HG03575 (cell line): Measurements from ENCODE around the gene FBXO38.
"Not testable (repeated sequence)": the region's sequence is repeated elsewhere in the genome, so short reads cannot be mapped to it uniquely, and the experiment has no call there.

Experiments
- ATAC-seq: cut with Tn5 transposase; IDR thresholded peaks from one replicate; pipeline ENCODE4 v1.9.1; 2021; ENCODE audit not compliant: unreplicated experiment, insufficient number of reproducible peaks, low FRiP score; ENCODE audit errors: extremely low read depth

FBXO38 gene

DNA sequence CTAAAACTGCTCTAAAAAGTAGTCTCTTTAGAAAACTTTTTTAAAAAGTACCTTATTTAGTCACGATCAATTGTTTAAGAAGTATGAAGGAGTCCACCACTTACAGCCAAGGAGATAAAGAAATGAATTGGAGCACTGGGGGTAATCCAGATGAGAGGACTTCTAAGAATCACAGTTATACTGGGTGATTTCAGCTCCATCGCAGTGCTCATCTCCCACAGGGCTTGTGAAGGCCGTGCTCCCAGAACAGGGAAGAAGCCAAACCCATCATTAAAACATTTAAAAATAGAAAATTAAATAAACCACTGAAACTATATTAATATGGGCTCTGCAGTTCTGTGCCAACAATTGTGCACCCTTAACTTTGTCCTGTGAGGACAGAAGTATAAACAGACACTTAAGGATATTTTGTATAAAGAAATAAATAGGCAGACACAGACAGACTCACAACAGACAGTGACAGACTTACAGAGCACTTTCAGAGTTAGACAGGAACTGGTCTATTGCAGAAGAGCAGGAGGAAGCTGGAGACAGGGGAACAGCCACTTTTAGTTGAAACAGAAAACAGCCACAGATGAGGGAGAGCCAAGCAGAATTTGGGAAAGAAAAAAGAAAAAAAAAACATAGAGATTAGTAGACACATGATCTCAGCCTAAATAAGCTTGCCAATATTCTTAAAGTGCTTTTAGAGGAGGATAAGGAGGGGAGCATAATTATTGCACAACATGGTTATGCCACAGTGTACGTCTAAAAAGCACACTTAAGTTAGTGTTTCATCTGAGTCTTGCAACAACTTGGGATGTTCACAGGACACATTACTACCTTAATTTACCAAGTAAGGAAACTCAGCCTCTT lies 81.8 kb downstream of the FBXO38 start:
- no peak for ATAC-seq

- ATAC-seq: no peak
Observed at GRCh38 chr5:148466236-148466580, 82.5 kb downstream of the FBXO38 start.

- no peak for ATAC-seq
Observed at GRCh38 chr5:148467958-148468357, 84.2 kb downstream of the FBXO38 start.

- not testable (repeated sequence) for ATAC-seq
Observed at GRCh38 chr5:148468746-148469145, 85.0 kb downstream of the FBXO38 start.

- ATAC-seq: no peak
Observed at GRCh38 chr5:148469501-148469935, 85.8 kb downstream of the FBXO38 start.

DNA sequence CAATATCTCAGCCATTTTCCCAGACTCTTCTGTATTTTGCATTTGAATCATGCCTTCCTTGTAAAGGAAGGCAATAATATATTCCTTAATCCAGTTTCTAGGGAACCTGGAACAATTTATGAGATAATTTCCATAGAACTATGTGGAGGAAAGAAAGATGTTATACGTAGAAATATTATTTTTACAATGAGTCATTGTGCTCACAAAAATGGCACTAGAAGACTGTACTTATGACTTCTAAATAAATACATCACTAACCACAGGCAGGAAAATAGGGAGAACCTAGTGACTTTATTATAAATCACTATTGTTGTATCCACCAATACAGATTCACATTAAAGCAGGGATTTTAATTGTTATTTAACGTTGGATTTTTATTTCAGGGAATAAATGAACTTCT lies 87.6 kb downstream of the FBXO38 start:
- ATAC-seq: no peak

DNA sequence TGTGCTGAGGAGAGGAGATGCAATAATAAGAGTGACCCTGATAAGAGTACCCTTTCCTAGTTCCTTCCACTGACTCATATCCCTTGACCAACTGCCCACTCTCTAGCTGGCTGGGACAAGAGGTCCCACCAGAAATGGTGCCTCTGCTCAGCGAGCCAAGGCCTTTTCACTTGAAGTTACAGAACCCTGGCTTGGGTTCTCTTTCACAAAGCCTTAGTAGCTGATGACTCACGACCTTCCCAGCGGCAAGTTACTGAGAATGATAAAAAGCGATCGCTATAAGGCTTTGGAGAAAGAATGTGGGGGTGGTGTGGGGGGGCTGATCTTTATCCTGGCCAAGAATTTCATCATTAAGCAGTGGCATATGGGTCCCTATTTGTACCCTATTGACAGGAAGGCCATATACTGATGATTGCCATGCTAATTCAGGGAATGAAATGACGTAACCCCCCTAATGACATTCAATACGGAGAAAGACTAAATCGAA lies 90.3 kb downstream of the FBXO38 start:
- no peak for ATAC-seq

DNA sequence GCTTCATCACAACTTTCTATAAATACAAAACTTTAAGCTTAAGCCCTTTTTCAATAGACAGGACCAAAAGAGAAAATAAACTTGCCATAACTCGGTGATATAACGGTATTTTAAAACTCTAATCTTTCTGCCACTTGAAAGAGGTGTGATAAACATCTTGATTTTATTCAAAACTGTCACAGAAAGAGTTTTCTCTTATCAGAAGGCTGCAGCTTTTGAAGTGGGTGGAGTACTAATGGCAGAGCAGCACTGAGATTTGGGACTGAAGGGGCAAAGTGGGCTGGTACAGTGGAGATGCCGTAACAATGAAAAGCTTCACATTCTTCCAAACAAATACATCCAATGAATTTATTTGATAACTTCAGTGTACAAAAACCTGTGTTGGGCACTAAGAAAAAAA lies 92.5 kb downstream of the FBXO38 start:
- ATAC-seq: no peak

DNA sequence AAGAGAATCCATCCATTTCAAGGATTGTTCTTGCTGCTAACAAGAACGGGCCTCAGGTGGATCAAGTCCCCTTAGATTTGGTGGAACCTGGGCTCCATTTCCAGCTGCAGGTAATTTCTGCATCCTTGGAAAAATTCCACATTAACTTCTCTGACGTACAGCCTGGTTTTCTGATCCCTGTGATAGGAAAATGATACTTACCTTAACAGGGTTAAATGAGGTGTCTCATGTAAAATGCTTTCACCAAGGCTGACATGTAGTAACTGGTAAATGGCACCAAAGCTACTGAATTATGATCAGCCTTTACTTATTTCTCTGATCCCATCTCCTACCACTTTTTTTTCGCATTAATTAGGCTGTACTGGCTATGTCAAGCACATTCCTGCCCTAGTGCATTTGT lies 93.7 kb downstream of the FBXO38 start:
- no peak for ATAC-seq

- ATAC-seq: no peak
Observed at GRCh38 chr5:148482196-148482595, 98.4 kb downstream of the FBXO38 start.

DNA sequence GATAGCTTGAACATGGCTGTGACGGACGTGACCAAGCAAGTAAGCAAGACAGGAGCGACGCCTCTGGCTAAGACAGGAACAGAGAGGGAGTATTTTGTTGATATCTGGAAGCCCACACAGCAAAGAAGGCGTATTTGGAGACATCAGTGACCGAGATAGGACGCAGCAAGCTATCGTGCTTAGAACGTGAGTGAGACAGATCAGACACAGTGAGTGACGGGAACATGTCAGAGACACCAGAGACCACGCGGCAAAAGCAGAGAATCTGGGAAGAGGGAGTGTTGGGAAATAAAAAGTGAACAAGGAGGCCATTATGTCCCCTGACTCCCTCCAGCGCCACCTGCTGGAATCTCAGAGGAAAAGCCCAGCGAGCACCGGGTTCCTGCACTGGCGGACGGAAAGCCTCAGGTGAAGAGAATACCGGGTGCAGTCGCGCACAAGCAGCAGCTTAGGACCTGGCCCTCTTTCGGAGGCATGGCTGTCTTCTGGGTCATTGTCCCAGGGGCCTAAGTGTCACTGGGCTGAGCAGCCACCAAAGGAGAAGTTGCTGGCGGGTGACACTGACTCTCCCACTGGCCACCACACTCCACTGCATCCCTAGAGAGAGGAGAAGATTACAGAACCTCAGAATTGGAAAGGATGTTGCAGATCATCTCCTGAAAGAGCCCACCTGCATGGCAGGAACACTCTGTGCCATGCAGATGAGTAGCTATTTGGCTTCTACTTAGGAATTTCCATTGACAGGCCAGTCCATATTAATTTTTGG lies 99.1 kb downstream of the FBXO38 start:
- ATAC-seq: no peak

GRCh38 chr5:148483750-148484149 lies 100.0 kb downstream of the FBXO38 start:
- ATAC-seq: no peak

- no peak for ATAC-seq
Observed at GRCh38 chr5:148484651-148485050, 100.9 kb downstream of the FBXO38 start.

GRCh38 chr5:148486456-148486855 lies 102.7 kb downstream of the FBXO38 start:
- ATAC-seq: no peak

DNA sequence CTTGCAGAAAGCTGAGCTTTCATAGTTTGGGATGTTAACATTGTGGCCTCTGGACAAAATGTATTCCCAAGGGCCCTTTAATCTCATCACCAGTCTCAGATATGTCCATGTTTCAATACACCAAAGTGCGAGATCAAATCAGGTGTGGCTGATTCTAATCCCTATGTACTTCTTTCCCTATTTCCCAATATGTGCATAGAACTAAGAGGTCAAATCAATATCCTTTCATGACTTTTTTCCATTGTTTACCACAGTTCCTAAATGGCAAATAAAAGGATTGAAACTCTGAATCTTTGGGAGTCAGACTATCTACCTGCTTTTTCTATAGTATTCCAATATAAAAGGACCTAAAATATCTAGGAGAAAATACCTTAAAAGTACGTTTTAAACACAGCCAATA lies 105.0 kb downstream of the FBXO38 start:
- ATAC-seq: no peak

DNA sequence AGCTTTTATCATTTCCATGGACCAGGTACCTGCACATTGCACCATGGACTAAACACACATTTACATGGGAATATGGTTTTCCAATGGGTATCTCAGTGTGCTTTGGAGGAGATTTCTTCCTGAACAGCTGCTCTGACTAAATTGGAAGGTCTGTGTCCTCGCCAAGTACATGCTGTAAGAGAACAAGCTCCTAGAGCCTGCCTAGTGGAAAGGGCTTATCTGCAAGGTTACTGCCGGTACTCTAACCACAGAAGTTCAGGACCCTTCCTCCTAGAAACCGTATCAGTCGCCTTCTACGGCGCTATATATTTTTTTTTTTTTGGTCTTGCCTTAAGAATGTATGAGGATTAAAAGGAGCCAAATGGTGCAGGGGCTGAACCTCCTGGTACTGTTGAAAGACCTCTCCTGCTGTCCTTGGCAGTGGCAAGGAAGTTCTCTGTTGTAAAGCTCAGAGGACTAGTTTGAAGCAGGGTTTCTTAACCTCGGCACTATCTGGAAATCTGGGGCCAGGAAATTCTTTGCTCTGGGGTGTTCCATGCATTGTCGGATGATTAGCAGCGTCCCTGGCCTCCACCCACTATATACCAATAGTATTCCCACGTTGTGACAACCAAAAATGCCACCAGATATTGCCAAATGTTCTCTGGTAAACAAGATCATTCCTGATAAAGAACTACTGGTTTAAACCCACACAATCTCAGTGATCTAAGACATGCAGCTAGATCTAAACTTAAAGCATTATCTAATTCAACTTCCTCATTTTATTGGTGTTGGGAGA lies 107.4 kb downstream of the FBXO38 start:
- no peak for ATAC-seq

DNA sequence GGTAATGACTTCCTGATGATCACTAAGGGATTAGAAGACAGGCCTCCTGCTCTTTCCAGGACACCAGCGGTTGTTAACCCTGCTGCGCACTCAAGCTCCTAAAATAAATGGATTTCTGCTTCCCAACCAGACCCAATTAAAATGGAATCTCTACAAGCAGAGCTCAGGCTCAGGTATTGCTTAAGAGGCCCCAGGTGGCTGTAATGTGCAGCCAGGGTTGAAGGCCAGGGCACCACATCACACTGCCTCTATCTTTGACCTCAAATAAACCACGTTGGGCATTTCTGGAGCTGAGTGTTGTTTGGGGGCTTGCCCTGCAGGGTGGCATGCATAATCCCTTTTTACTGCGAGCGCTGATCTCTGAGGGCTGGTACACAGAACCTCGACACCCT lies 108.0 kb downstream of the FBXO38 start:
- no peak for ATAC-seq

- no peak for ATAC-seq
Observed at GRCh38 chr5:148492351-148492750, 108.6 kb downstream of the FBXO38 start.
